ENCODE results near the gene DTX3.

DNA sequence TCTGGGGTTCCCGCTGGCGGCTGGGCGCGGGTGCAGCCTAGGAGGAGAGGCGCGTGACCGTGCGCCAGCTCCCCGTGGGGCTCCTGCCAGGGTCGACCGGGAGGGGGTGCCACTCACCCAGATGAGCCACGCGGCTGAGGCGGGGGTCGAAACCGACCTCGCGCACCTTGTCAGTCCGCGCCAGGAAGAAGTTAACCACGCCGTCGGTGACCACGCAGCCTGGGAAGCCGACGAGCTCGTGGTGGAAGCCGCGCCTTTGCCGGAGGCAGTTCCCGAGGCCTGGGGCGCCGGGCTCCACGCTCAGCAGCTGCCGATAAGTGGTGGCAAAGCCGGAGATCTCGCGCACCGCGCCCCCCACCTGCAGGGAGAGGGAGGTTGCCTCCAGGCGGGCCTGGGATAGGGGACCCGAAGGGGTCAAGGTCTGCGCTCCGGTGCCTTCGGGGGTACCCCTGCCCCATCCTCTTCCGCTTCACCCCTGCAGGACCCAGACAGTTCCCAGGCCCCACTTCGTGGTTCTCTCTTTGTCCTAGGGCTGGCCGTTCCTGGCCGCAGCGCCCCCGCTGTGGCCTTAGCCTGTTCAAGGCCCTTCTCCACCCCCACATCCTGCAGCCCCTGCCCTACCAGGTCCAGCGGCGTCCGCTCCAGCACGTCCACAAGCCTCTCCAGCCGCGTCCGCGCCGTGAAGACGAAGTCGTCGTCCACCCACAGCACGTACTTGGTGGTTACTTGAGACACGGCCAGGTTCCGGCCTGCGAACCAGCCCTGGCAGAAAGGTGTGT is 23.1 kb downstream of the DTX3 start:
- TF ChIP-seq, protein P1, sequence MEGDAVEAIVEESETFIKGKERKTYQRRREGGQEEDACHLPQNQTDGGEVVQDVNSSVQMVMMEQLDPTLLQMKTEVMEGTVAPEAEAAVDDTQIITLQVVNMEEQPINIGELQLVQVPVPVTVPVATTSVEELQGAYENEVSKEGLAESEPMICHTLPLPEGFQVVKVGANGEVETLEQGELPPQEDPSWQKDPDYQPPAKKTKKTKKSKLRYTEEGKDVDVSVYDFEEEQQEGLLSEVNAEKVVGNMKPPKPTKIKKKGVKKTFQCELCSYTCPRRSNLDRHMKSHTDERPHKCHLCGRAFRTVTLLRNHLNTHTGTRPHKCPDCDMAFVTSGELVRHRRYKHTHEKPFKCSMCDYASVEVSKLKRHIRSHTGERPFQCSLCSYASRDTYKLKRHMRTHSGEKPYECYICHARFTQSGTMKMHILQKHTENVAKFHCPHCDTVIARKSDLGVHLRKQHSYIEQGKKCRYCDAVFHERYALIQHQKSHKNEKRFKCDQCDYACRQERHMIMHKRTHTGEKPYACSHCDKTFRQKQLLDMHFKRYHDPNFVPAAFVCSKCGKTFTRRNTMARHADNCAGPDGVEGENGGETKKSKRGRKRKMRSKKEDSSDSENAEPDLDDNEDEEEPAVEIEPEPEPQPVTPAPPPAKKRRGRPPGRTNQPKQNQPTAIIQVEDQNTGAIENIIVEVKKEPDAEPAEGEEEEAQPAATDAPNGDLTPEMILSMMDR (IDR thresholded peaks at IDR 0.05), result no peak
- TF ChIP-seq POLR2A (IDR thresholded peaks at IDR 0.05), result no peak

Data from adrenal gland (tissue), 5 donors.